Adipocyte (in vitro differentiated cells): ENCODE measurements around the gene AHRR.
"Not testable (repeated sequence)": the region's sequence is repeated elsewhere in the genome, so short reads cannot be mapped to it uniquely, and the experiment has no call there.

ENCODE experiments used
- DNase-seq: peaks from one replicate; pipeline ENCODE4 v3.0.0-alpha.2; 2015; ENCODE audit warnings: low read depth
- H3K27me3 ChIP-seq: replicated peaks from 2 replicates; pipeline ENCODE4 v1.7.0; 2013; ENCODE audit warnings: mild to moderate bottlenecking, low read length, moderate library complexity; ENCODE audit not compliant: control insufficient read depth, insufficient read depth
- H3K36me3 ChIP-seq: 2 replicates; pipeline ENCODE4 v1.7.0; 2013; ENCODE audit warnings: low read length, mild to moderate bottlenecking, moderate library complexity; ENCODE audit not compliant: control insufficient read depth, insufficient read depth, severe bottlenecking
- H3K4me1 ChIP-seq: 2 replicates; pipeline ENCODE4 v1.7.0; 2013; ENCODE audit warnings: mild to moderate bottlenecking, low read length, moderate library complexity; ENCODE audit not compliant: control insufficient read depth, insufficient read depth
- H3K4me3 ChIP-seq: 2 replicates; pipeline ENCODE4 v1.7.0; 2013; ENCODE audit warnings: mild to moderate bottlenecking, low read length, moderate library complexity
- H3K9ac ChIP-seq: 2 replicates; pipeline ENCODE4 v1.7.0; 2013; ENCODE audit warnings: mild to moderate bottlenecking, low read length, moderate library complexity
- H3K9me3 ChIP-seq: 2 replicates; pipeline ENCODE4 v1.7.0; 2013; ENCODE audit warnings: mild to moderate bottlenecking, low read length, moderate library complexity; ENCODE audit not compliant: control insufficient read depth

AHRR gene

DNA sequence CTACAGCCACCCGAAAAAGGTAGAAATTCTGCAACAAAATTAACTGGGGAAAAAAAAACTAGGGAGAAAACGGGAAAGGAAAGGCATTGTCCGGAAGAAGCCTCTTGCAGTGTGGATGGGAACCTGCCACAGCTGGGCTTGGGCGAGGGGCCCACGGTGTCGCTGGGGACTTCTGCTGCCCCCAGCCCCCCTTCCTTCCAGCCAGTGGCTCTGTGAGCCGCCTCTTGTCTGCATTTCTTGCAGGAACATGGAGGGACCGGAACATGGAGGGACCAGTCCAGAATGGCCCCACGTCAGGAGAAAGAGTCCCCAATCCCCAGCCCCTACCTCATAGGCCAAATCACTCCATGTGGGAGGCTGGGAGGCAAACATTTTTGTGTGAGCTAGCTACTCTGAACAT lies 84.5 kb downstream of the AHRR start:
- Histone ChIP-seq H3K4me1 (no peaks in the 10 kb centered on the region), H3K9me3 (no peaks in the 10 kb centered on the region), H3K27me3 (no peaks in the 10 kb centered on the region), H3K36me3 (no peaks in the 10 kb centered on the region), H3K4me3 (no peak overlapping the region), H3K9ac (no peak overlapping the region)
- no peak for DNase-seq

GRCh38 chr5:407051-407450 lies 85.5 kb downstream of the AHRR start:
- no peaks in the 10 kb centered on the region for H3K36me3 ChIP-seq
- no peak overlapping the region for H3K9ac ChIP-seq
- H3K9me3 ChIP-seq: no peaks in the 10 kb centered on the region
- no peak overlapping the region for H3K4me3 ChIP-seq
- H3K4me1 ChIP-seq: no peaks in the 10 kb centered on the region
- no peaks in the 10 kb centered on the region for H3K27me3 ChIP-seq
- no peak for DNase-seq

- no peak overlapping the region for H3K4me3 ChIP-seq
- H3K4me1 ChIP-seq: no peaks in the 10 kb centered on the region
- no peaks in the 10 kb centered on the region for H3K9me3 ChIP-seq
- no peak overlapping the region for H3K9ac ChIP-seq
- H3K27me3 ChIP-seq: no peaks in the 10 kb centered on the region
- H3K36me3 ChIP-seq: no peaks in the 10 kb centered on the region
- DNase-seq: no peak
Measured at GRCh38 chr5:407801-408268, 86.3 kb downstream of the AHRR start.

DNA sequence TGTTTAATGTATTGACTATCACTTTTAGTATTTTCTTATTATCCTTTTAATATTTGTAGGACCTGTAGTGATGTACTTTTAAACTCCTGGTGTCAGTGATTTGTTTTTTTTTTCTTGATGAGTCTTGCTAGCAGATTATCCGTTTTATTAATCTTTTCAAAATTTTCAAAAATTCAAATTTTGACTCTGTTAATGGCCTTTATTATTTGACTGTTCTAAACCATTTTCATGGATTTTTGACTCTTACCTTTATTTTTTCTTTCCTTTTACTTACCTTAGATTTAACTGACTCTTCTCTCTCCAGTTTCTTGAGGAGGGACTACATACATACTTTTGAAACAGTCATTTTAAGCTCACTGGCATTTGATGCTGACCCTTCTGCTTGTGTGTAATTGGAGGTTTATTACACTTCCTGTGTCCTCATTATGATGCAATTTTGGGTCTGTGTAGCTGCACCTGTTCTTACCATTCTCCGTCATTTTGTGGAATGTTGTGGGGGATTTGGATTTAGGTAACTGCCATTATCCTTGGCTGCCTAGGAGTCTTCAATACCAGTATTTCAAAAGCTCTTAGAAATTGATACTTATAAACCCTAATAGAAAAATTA lies 89.5 kb downstream of the AHRR start:
- Histone ChIP-seq H3K36me3 (no peaks in the 10 kb centered on the region), H3K27me3 (no peaks in the 10 kb centered on the region), H3K9me3 (no peaks in the 10 kb centered on the region), H3K9ac (no peak overlapping the region), H3K4me1 (no peaks in the 10 kb centered on the region), H3K4me3 (no peak overlapping the region)
- DNase-seq: no peak

- Histone ChIP-seq H3K4me1 (no peaks in the 10 kb centered on the region), H3K4me3 (no peak overlapping the region), H3K36me3 (no peaks in the 10 kb centered on the region), H3K27me3 (no peaks in the 10 kb centered on the region), H3K9ac (no peak overlapping the region), H3K9me3 (no peaks in the 10 kb centered on the region)
- DNase-seq: no peak
Measured at GRCh38 chr5:411728-412127, 90.2 kb downstream of the AHRR start.

DNA sequence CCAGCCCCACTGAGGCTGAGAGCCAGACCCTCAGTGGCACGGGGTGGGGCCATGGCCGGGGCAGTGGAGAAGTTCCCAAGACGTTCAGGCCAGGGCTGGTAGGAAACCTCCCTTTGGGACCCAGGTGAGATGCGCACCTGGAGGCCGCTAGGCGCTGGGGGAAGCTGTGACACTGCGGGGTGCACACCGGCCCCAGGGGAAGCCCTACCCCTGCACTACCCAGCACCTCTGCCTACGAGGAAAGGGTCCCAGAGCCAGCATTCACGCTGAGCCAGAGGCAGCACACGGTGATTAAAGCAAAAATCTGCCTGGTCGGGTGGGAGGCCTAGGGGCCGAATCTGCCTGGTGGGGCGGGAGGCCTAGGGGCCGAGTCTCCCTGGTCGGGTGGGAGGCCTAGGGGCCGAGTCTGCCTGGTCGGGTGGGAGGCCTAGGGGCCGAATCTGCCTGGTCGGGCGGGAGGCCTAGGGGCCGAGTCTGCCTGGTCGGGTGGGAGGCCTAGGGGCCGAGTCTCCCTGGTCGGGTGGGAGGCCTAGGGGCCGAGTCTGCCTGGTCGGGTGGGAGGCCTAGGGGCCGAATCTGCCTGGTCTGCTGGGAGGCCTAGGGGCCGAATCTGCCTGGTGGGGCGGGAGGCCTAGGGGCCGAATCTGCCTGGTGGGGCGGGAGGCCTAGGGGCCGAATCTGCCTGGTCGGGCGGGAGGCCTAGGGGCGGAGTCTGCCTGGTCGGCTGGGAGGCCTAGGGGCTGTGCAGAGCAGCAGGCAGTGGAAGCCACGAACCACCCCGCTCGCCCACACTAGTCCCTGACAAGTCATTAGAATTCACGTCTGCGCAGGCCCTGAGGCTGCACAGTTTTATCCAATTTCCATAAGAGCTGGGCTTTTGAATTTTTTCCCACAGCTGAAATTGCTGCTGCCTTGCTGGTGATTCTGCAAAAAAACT lies 93.7 kb downstream of the AHRR start:
- H3K4me1 ChIP-seq, DNase-seq, H3K4me3 ChIP-seq, H3K9me3 ChIP-seq, H3K36me3 ChIP-seq, H3K27me3 ChIP-seq: not testable (repeated sequence)
- H3K9ac ChIP-seq: peak overlapping the region; percentile 69

GRCh38 chr5:415928-416635 lies 94.6 kb downstream of the AHRR start:
- no peak for DNase-seq
- no peaks in the 10 kb centered on the region for H3K27me3 ChIP-seq
- no peaks in the 10 kb centered on the region for H3K36me3 ChIP-seq
- H3K9ac ChIP-seq: peak overlapping the region; percentile 69
- no peaks in the 10 kb centered on the region for H3K9me3 ChIP-seq
- peaks cover 9% of the 10 kb centered on the region for H3K4me1 ChIP-seq
- no peak overlapping the region for H3K4me3 ChIP-seq

GRCh38 chr5:416636-416960 lies 95.1 kb downstream of the AHRR start:
- no peaks in the 10 kb centered on the region for H3K27me3 ChIP-seq
- H3K36me3 ChIP-seq: no peaks in the 10 kb centered on the region
- no peak overlapping the region for H3K9ac ChIP-seq
- H3K4me1 ChIP-seq: peaks cover 9% of the 10 kb centered on the region
- H3K9me3 ChIP-seq: no peaks in the 10 kb centered on the region
- H3K4me3 ChIP-seq: no peak overlapping the region
- DNase-seq: no peak

GRCh38 chr5:417301-418161 lies 96.0 kb downstream of the AHRR start:
- H3K36me3 ChIP-seq: no peaks in the 10 kb centered on the region
- H3K9ac ChIP-seq: no peak overlapping the region
- H3K9me3 ChIP-seq: no peaks in the 10 kb centered on the region
- peak; percentile 43 for DNase-seq
- peaks cover 9% of the 10 kb centered on the region for H3K4me1 ChIP-seq
- H3K4me3 ChIP-seq: no peak overlapping the region
- H3K27me3 ChIP-seq: no peaks in the 10 kb centered on the region

GRCh38 chr5:418162-419121 lies 96.9 kb downstream of the AHRR start:
- Histone ChIP-seq H3K9ac (no peak overlapping the region), H3K36me3 (no peaks in the 10 kb centered on the region), H3K27me3 (no peaks in the 10 kb centered on the region), H3K4me1 (peaks cover 9% of the 10 kb centered on the region), H3K4me3 (no peak overlapping the region), H3K9me3 (no peaks in the 10 kb centered on the region)
- DNase-seq: peak; percentile 37
